GM18526 (cell line): ENCODE data around the gene C11orf65.

ENCODE experiments used
- POLR2A ChIP-seq: IDR thresholded peaks from 3 replicates; pipeline ENCODE4 v1.6.1; 2011; ENCODE audit not compliant: insufficient read length; ENCODE audit errors: extremely low read depth

The C11orf65 gene

DNA sequence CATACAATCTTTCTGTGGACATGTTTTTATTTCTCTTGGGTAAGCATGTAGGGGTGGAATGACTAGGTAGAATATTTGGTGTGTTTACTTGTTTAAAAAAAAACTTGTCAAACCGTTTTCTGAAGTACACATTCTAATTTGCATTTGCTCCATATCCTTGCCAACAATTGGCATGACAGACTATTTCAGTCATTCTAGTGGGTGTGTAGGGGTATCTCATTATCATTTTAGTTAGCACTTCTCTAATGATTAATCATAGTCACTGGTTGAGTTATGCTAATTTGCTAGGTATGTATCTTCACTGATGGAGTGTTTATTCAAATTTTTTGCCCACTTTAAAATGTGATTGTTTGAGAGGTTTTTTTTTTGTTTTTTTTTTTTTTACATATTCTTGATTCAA, 64.3 kb downstream of the C11orf65 start:
- TF ChIP-seq POLR2A = no peak

DNA sequence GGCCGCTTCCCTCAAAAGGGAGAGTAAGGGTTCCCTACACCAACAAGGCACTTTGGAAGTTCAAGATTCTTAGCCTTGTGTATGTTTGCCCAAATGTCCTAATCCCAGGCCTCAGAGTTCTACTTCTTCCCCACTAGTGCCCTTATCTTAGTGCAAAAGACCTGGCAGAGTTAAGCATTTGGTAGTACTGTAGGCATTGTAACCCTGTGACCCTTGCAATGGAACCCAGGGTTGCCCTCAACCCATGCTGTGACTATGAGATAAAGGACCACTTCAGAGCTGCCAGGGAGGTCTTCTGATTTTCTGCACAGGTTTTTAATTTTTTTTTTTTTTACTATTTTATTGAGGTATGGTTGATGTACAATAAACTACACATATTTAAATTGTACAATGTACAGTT, 65.1 kb downstream of the C11orf65 start:
- no peak for TF ChIP-seq POLR2A

DNA sequence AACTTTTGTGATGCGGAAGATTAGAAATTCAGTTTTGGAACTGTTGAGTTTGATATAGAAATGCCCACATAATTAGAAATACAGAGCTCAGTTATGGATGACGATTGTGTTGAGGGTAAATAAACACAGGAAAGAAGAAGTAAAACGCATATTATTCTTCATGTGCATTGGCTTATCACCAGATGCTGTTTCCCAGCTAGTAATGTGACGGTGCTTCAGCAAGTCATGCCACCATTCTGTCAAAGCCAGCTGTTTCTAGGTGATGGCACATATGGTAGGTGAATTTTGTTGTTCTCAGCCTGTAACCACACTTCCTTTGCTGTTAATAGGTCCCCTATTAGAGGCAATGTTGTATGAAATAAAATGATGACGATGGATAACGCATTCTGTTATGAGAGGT, 68.9 kb downstream of the C11orf65 start:
- TF ChIP-seq POLR2A = no peak

DNA sequence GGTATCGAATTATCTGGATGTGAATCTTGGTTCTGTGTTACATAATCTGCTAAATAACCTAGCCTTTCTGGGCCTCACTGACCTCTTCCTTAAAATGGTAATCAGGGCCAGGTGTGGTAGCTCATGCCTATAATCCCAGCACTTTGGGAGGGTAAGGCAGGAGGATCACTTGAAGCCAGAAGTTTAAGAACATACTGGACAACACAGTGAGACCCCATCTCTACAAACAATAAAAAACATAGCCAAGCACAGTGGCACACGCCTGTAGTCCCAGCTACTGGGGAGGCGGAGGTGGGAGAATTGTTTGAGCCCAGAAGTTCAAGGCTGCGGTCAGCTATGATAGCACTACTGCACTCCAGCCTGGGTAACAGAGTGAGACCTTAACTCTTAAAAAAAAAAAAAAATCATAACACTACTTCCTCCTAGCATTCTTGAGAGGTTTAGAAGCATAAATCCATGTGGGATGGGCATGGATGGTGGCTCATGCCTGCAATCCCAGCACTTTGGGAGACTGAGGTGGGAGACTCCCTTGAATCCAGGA, 72.5 kb downstream of the C11orf65 start:
- no peak for TF ChIP-seq POLR2A

DNA sequence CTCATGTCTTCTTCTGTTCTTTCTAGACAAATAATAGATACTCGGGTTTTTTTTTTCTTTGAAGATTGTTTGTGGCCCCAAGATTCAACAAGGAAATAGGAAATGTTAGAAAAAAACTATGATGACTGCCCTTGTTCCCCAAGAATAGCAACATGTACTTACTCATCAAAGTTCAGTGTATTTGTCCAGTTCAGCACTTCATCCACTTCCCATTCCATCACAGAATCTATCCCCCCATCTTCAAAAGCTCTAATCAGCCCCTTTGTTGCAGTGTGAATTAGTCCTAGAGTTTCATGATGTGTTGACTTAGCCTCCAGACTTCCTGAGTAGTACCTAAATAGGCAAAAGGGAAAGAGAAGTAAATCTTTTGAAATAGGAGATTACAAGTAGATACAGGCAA, 74.3 kb downstream of the C11orf65 start:
- TF ChIP-seq POLR2A = no peak

DNA sequence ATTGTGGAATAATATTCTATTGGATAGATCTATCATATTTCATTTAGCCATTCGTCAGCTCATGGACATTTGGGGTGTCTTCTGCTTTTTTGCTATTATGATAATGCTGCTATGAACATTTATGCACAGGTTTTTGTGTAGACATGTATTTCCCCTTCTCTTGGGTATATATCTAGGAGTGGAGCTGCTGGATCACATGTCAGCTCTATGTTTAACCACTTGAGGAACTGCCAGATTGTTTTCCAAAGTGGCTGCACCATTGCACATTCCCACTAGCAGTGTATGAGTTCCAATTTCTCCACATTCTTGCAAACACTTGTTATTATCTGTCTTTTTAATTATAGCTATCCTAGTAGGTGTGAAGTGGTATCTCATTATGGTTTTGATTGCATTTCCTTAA, 75.0 kb downstream of the C11orf65 start:
- no peak for TF ChIP-seq POLR2A

DNA sequence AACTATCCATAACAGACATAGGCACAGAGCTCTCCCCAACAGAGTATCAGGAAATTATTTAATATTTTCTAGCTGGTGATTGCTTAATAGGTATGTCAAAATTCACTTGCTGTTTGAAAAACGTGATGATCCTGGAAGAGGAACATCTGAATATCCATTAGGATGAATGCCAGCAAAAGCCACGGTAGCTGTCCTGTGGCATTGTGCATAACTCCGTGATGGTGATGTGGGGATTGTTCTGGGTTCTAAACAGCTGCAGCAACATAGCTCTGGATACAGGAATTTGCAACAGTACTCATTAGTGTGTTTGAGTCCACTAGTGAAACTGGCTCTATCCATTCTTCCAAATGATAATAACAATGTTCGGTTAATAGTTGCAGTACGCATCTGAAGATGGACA, 78.8 kb downstream of the C11orf65 start:
- TF ChIP-seq POLR2A = no peak

DNA sequence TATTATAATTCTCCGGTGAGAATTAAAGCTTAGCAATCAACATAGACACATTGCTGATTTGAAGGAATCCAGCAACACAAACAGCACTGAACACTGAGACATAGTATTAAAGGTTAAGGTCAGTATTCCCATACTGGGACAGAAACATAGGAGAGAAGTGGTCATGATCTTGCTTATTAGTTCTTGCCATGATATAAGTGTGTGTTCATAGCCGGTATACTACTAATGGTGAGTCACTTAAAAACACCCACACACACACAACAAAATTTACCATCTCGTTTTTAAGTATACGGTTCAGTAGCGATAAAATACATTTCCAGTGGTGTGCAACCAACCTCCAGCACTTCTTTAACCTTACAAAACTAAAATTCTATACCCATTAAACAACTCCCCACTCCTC, 96.3 kb downstream of the C11orf65 start:
- no peak for TF ChIP-seq POLR2A

DNA sequence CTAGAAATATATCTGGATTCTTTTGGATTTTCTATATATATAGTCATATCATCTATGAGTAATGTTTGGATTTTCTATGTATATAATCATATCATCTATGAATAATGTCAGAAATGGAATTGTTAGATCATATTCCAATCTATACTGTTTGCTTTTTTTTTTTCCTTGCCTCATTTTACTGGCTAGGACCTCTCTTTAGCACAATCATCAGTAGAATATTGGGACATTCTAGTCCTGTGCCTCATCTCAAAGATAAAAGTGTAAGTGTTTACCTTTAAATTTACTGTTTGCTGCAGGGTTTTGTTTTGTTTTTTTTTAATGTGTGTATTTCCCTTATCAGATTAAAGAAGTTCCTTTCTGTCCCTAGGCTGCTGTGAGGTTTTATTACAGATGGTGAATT, 97.0 kb downstream of the C11orf65 start:
- TF ChIP-seq POLR2A = no peak

DNA sequence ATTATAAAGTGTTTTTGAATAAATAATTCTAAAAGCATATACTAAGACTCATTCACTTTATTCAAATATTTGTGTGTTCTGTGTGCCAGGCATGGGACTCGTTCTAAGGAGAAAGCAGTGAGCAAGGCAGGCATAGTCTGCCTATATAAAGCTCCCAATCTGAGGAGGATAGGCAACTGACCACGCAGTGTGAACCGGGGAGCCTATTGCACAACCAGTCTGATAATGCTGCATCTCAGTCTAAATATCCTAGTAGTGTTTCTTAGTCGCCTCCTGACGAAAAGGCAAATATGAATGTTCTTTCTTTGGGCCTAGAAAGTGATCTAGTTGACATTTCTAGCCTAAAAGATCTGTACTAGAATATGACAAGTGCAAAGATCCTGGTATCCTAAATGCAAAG, 98.3 kb downstream of the C11orf65 start:
- TF ChIP-seq POLR2A = no peak

DNA sequence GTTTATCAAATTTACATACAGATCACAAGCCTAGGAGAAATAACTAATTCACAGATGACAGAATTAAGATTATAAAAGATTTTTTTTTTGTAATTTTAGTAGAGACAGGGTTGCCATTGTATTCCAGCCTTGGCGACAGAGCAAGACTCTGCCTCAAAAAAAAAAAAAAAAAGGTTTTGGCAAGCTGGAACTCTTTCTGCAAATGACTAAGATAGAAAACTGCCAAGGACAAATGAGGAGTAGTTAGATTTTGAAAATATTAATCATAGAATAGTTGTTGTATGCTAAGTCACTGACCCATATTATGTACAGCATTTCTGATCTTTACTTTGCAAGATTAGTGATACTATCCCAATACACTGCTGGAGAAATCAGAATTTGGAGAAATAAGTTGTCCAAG, 99.2 kb downstream of the C11orf65 start:
- no peak for TF ChIP-seq POLR2A

DNA sequence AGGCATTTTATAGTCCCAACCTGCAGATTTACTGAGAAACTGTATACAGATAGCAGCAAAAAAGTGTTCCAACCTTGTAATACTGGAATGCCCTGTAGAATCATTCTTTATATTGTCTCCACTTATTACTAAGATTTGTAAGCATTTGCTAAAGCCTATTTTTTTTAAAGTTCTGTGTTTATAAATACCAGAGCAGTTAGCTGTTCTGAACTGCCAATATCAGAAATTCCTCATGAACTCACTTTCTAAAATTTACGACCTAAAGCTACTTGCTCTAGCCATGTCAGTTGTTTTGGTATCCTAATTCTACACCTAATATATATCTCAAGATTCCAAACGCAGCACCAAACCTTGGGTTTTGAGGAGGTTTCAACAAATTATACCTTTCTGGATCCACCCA, 103.2 kb downstream of the C11orf65 start:
- no peak for TF ChIP-seq POLR2A

DNA sequence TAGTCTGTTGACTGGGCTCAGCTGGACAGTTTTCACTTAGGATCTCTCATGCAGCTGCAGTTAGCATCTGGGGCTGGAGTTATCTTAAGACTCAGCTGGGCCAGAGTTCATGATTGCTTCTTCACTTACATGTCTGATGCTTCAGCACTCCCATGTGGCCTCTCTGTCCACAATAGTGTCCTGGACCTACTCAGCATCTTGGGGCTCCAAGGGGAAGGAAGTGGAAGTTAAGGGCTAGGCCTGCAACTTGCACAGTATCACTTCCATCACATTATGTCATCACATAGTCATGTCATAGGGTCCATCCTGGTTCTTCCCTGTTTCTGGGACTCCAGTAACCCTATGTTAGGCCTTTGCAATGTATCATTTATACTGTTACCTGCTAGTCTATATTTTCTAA, 115.9 kb downstream of the C11orf65 start:
- no peak for TF ChIP-seq POLR2A

DNA sequence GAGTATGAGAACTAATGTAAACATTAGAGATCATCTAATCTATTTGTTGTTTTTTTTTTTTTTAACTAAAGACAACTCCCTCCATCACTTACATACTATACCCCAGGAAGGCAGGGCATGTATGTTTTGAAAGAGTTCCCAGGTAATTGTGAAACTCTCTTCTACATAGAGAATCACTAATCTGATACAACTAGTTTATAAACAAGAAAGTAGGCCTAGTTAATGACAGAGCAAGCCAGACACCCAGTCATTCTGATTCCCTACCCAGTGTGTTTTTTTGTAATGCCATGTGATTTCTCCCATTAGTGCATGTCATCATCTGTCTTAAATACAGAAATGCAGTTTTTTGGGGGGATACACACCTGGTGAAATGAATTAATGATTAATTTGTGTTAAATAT, 120.9 kb downstream of the C11orf65 start:
- no peak for TF ChIP-seq POLR2A

DNA sequence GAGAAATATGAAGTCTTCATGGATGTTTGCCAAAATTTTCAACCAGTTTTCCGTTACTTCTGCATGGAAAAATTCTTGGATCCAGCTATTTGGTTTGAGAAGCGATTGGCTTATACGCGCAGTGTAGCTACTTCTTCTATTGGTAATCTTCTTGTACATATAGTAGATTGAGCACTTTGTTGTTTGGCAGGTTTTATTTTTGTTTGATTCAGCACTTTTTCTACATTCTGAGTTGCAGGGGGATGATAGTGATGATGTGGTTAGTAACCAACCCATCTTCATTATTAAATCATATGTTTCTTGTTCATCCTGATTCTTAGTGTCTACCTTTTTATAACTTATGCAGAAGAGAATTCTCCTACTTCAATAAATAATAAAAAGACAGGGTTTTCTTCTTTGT, 121.6 kb downstream of the C11orf65 start:
- no peak for TF ChIP-seq POLR2A

DNA sequence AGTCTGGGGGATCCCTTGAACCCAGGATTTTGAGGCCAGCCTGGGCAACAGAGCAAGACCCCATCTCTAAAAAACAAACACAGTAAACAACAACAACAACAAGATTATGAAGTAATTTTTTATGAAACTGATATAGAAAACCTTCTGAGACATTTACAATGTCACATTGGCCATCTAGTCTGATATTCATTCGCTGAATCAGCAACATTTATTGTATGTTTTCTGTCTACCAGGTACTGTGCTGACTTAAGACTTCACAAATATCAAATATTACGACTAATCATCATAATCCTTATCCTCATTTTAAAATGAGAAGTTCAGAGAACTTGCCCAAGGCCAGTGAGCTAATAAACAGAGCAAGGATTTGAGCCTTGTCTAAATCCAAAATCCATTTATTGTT, 123.6 kb downstream of the C11orf65 start:
- no peak for TF ChIP-seq POLR2A

DNA sequence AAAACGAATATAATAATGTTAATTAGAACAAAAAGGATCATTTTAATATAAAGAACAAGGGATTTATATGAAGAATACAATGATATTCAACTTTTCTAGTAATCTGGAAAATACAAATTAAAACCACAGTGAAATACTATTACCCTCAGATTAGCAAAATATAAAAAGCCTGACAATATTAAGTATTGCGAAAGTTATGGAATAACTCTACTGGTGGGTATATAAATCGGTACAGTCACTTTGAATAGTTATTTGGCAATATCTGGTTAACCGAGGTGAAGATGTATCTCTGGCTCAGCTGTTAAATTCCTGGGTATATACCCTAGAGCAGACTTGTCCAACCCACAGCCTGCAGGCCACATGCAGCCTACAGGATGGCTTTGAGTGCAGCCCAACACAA, 125.7 kb downstream of the C11orf65 start:
- TF ChIP-seq POLR2A = no peak

DNA sequence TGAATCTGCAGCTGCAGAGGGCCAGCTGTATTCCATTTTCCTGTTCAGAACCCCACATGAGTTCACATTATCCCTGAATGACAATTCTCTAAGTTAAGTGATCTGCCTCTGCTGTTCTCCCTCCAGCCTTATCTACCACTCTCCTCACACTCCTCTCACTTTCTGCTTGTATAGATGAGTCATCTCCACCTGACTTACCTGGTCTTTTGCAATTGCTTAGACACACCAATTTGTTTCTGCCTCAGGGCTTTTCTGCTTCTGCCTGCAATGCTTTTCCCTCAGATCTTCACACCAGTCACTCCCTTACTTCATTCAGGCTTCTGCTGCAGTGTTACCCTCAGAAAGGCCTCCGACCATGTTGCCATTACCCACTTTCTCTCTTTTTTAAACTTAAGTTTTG, 126.4 kb downstream of the C11orf65 start:
- no peak for TF ChIP-seq POLR2A

DNA sequence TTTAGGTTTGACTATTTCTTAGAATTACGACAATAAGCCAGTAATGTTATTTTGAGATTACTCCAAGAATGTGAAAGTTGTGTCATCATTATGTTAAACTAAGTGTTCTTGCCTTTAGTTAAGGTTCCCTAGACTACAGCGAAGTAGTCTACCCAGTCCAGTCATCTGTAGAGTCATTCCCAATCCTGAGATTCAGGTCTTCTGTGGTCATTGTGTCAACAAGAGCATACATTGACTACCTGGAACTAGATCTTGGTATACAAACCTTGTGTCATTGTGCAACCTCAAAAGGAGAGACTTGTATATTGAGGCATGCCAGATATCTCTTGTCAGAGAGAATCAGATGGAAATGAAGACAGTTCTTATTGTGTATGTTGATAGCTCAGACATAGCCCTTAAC, 128.6 kb downstream of the C11orf65 start:
- TF ChIP-seq POLR2A = no peak

DNA sequence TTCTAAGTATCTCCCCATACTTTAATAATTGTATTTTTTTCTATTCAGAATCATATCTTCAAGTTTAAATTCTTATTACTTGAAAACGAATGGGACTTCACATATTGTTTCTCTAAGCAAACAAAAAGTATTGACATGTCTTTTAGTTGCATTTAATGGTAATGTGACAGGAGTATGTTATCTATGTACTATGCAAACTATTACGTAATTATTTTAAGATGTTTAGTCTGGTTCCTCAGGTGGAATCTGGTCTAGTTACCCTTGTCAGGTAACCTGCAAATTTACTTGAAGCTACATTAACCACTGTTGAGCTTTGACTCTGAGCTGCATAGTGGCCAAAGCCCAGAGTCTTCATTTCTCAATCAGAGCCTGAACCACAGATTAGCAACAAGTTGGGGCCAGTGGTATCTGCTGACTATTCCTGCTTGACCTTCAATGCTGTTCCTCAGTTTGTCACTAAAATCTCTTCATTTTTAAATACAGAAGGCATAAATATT, 133.9 kb downstream of the C11orf65 start:
- TF ChIP-seq POLR2A = no peak
